ENCODE measurements around the gene NRBF2. TPM values are rescaled to one million over a fixed set of nuclear protein-coding genes. Genes with fewer than 3 reads are reported as not detected.
A peak's percentile ranks its signal among the peaks of the same experiment; 100 is the strongest.
"Not testable (repeated sequence)": the region's sequence is repeated elsewhere in the genome, so short reads cannot be mapped to it uniquely, and the experiment has no call there.

The NRBF2 gene
- total and polyA plus RNA-seq, 12 donors = 3.5 to 18.2 (median 10.2) TPM

DNA sequence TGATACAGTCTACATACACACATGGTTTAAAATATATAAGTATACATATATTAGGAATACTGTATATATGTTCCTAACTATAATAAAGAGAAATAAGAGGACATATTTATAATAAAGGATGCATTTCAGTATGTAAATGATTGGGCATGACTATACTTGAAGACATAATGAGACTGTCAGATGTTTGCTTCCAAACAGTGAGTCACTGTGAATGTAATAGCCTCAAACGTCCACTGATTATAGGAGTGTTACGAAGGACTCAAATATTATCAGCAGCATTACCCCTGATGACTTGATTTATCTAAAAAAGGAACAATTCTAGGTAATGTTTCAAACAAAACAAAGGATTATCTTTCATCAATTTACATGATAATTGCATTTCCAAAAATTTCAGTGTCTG, 39.9 kb upstream of the NRBF2 start:
- no peaks in the 10 kb centered on the region for H3K27me3 ChIP-seq
- H3K36me3 ChIP-seq = no peaks in the 10 kb centered on the region
- H3K9me3 ChIP-seq = no peaks in the 10 kb centered on the region
- no peak overlapping the region for H3K27ac ChIP-seq
- intact Hi-C loops (cut with DNase I) = loop anchor here in 1 of 10 donors (10.0 kb wide), 1 partner anchor 62 kb away; no protein-coding TSS in a partner anchor
- ATAC-seq (no peak), DNase-seq (no peak)
- TF ChIP-seq, protein P1, sequence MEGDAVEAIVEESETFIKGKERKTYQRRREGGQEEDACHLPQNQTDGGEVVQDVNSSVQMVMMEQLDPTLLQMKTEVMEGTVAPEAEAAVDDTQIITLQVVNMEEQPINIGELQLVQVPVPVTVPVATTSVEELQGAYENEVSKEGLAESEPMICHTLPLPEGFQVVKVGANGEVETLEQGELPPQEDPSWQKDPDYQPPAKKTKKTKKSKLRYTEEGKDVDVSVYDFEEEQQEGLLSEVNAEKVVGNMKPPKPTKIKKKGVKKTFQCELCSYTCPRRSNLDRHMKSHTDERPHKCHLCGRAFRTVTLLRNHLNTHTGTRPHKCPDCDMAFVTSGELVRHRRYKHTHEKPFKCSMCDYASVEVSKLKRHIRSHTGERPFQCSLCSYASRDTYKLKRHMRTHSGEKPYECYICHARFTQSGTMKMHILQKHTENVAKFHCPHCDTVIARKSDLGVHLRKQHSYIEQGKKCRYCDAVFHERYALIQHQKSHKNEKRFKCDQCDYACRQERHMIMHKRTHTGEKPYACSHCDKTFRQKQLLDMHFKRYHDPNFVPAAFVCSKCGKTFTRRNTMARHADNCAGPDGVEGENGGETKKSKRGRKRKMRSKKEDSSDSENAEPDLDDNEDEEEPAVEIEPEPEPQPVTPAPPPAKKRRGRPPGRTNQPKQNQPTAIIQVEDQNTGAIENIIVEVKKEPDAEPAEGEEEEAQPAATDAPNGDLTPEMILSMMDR (IDR thresholded peaks at IDR 0.05) = no peak
- no peaks in the 10 kb centered on the region for H3K4me1 ChIP-seq
- H3K4me3 ChIP-seq = no peak overlapping the region
- 64 to 69% methylated on average over 2 of the region's 2 CpGs for WGBS, 2 donors

DNA sequence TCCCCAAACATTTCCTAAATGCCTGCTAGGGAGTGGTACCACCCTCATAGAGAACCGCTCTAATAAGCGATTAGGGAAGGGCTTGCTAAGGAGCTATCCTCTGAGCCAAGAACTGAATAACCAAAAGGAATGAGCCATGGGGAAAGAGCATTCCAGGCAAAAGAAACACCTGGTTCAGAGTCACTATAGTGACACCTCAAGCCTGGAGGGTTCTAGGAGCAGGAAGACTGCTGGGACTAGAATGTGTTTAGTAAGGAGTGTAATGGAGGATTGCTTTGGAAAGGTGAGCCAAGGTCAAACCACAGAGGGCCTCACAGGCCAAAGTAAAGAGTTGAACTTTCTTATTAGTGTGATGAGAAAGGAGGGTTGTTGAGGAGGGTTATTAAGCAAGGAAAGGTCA, 38.7 kb upstream of the NRBF2 start:
- H3K36me3 ChIP-seq = no peaks in the 10 kb centered on the region
- H3K4me3 ChIP-seq = no peak overlapping the region
- DNase-seq (no peak), ATAC-seq (no peak)
- no peaks in the 10 kb centered on the region for H3K4me1 ChIP-seq
- H3K27me3 ChIP-seq = no peaks in the 10 kb centered on the region
- TF ChIP-seq, protein P1 (IDR thresholded peaks at IDR 0.05) = no peak
- H3K9me3 ChIP-seq = no peaks in the 10 kb centered on the region
- no peak overlapping the region for H3K27ac ChIP-seq
- intact Hi-C loops (cut with DNase I) = loop anchor here in 1 of 10 donors (10.0 kb wide), 1 partner anchor 60 kb away; no protein-coding TSS in a partner anchor
- WGBS, 2 donors = 93 to 97% methylated on average over 2 of the region's 2 CpGs

- Histone ChIP-seq H3K36me3 (no peaks in the 10 kb centered on the region), H3K27ac (no peak overlapping the region), H3K4me1 (no peaks in the 10 kb centered on the region), H3K9me3 (no peaks in the 10 kb centered on the region), H3K27me3 (no peaks in the 10 kb centered on the region), H3K4me3 (no peak overlapping the region)
- DNase-seq (no peak), ATAC-seq (no peak)
- intact Hi-C loops (cut with DNase I) = loop anchor here in 1 of 10 donors (10.0 kb wide), 1 partner anchor 60 kb away; no protein-coding TSS in a partner anchor
- TF ChIP-seq, protein P1 (IDR thresholded peaks at IDR 0.05) = no peak
- 67 to 77% methylated on average over 1 of the region's 1 CpG for WGBS, 2 donors
Observed at GRCh38 chr10:63094881-63095280, 38.2 kb upstream of the NRBF2 start.

DNA sequence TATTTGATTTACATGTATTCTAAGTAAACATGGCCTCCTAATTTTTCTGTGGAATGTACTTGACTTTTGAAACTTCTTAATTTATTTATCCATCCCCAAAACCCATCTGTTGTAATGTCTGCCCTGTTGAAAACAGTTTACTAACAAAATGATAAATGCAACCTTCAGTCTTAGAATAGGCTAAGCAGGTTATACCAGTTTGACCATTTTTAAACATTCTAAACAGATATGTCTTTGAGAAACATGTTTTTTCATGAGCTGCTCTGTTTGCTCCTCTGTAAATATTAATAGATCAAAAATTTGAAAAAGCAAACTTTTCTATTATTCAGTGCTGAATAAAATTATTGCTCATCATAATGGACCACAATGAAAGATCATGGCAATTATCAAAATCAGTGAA, 33.4 kb upstream of the NRBF2 start:
- no peaks in the 10 kb centered on the region for H3K27me3 ChIP-seq
- no peak overlapping the region for H3K4me3 ChIP-seq
- no peak overlapping the region for H3K27ac ChIP-seq
- ATAC-seq = no peak
- no peaks in the 10 kb centered on the region for H3K4me1 ChIP-seq
- intact Hi-C loops (cut with DNase I) = loop anchor here in 1 of 10 donors (10.0 kb wide), 1 partner anchor 55 kb away; no protein-coding TSS in a partner anchor
- TF ChIP-seq, protein P1 (IDR thresholded peaks at IDR 0.05) = no peak
- H3K9me3 ChIP-seq = no peaks in the 10 kb centered on the region
- DNase-seq = no peak
- no peaks in the 10 kb centered on the region for H3K36me3 ChIP-seq

GRCh38 chr10:63101091-63101490, 32.0 kb upstream of the NRBF2 start:
- H3K9me3 ChIP-seq; H3K27me3 ChIP-seq; H3K4me3 ChIP-seq; ATAC-seq; H3K4me1 ChIP-seq; H3K27ac ChIP-seq; intact Hi-C loops (cut with DNase I); H3K36me3 ChIP-seq; DNase-seq: not testable (repeated sequence)
- WGBS, 2 donors = 90 to 91% methylated on average over 10 of the region's 10 CpGs

- H3K36me3 ChIP-seq; H3K27ac ChIP-seq; DNase-seq; intact Hi-C loops (cut with DNase I); ATAC-seq; H3K9me3 ChIP-seq; H3K4me3 ChIP-seq; H3K27me3 ChIP-seq: not testable (repeated sequence)
- peaks cover 0 to 16% (median 5%) of the 10 kb centered on the region in 9 donors for H3K4me1 ChIP-seq
- 81 to 87% methylated on average over 7 of the region's 7 CpGs for WGBS, 2 donors
Observed at GRCh38 chr10:63102279-63102883, 30.7 kb upstream of the NRBF2 start.

DNA sequence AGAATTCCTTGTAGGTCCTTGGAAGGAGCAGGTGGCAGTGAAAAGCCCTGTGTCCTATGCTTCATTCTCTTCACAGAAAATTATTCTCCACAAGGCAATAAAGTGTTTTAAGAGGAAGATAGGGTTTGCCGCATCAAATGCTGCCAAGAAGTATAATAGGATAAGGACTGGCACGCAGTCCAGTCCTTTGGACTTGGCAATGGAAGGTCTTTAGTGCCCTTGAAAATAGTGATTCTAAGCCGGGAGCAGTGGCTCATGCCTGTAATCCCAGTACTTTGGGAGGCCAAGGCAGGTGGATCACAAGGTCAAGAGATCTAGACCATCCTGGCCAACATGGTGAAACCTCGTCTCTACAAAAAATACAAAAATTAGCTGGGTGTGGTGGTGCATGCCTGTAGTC, 29.9 kb upstream of the NRBF2 start:
- peaks cover 0 to 16% (median 5%) of the 10 kb centered on the region in 9 donors for H3K4me1 ChIP-seq
- H3K27me3 ChIP-seq; intact Hi-C loops (cut with DNase I); H3K9me3 ChIP-seq; H3K36me3 ChIP-seq; H3K4me3 ChIP-seq; DNase-seq: not testable (repeated sequence)
- ATAC-seq = peak in 5 of 8 donors; percentile 37 to 64 (median 55)
- WGBS, 2 donors = 61 to 71% methylated on average over 4 of the region's 4 CpGs
- H3K27ac ChIP-seq = peak overlapping the region in 3 of 10 donors; percentile 2 to 37 (median 31)
